ENCODE results near the gene FZD4. TPM values are rescaled to one million over a fixed set of nuclear protein-coding genes. Genes with fewer than 3 reads are reported as not detected.
A peak's percentile ranks its signal among the peaks of the same experiment; 100 is the strongest.

Gene FZD4
- total and polyA plus RNA-seq, 10 of the 15 experiments (the other 5 are each of a cell fraction or from before 2014, with no cell fraction given): under 0.01 to 0.13 (median 0.01) TPM; not detected in 6

DNA sequence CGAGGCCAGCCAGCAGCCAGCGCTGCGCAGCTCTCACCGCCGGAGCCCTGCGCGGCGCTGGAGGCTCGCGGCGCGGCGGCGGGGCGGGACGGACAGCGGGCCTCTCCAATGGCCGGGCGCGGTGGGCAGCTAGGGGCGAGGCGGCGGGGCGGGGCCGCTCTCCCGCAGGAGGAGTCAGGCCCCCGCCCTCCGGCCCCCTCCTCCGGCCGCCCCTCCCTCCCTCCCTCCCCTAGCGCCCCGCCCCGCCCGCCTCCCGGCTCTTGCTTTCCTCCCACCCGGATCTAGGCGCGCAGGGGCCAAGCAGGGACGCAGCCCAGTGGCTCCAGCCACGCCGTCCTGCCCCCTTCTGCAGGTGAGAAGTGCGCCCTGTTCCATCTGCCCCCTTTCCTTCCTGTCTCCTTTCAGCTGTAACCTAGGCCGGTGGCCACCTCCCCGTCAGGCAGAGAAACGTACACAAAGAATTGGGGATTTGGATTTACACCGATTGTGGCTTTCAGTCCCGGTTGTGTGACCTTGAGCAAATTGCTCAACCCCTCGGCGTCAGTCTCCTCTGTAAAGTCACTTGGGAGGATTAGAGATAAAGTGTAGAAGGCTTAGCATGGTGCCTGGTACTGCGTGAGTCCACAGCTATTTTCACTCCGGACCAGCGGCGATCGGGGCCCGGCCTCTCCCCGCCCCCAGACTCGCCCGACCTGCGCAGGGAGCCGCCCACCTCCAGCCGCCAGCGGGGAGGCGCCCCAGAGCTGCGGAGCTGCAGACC, at the start of gene FZD4 (continued):
- no peak for TF ChIP-seq EP300 (IDR thresholded peaks at IDR 0.05; ENCODE audit: borderline replicate concordance in 1 of 2, control insufficient read depth in 1 of 2, low read depth in 2 of 2, low read length in 2 of 2)
- TF ChIP-seq EGR1 (IDR thresholded peaks at IDR 0.05; ENCODE audit: borderline replicate concordance in 1 of 2, low read depth in 2 of 2, low read length in 2 of 2): peak in 1 of 2 experiments; percentile 54; a peak in 1 of 3 replicates
- TF ChIP-seq, protein P1, sequence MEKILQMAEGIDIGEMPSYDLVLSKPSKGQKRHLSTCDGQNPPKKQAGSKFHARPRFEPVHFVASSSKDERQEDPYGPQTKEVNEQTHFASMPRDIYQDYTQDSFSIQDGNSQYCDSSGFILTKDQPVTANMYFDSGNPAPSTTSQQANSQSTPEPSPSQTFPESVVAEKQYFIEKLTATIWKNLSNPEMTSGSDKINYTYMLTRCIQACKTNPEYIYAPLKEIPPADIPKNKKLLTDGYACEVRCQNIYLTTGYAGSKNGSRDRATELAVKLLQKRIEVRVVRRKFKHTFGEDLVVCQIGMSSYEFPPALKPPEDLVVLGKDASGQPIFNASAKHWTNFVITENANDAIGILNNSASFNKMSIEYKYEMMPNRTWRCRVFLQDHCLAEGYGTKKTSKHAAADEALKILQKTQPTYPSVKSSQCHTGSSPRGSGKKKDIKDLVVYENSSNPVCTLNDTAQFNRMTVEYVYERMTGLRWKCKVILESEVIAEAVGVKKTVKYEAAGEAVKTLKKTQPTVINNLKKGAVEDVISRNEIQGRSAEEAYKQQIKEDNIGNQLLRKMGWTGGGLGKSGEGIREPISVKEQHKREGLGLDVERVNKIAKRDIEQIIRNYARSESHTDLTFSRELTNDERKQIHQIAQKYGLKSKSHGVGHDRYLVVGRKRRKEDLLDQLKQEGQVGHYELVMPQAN (conservative IDR thresholded peaks at IDR 0.05): 0 out of 2 replicates have a peak, but pooled peaks have one; percentile 6
- TF ChIP-seq ZNF687 (IDR thresholded peaks at IDR 0.05): no peak
- TF ChIP-seq IKZF2 (IDR thresholded peaks at IDR 0.05): peak in 1 of 2 experiments; percentile 12; a peak in 1 of 4 replicates
- TF ChIP-seq FOXM1 (IDR thresholded peaks at IDR 0.05; ENCODE audit: low read depth, low read length): no peak
- 0 out of 4 replicates have a peak, but pooled peaks of 1 of the 2 experiments have one; percentile 3 for TF ChIP-seq BHLHE40 (IDR thresholded peaks at IDR 0.05; ENCODE audit: borderline replicate concordance in 1 of 2, low read depth in 2 of 2, low read length in 1 of 2)
- TF ChIP-seq NRF1 (conservative IDR thresholded peaks at IDR 0.05; ENCODE audit: low read depth, low read length): peak; percentile 25; the same call in 1 of the 2 replicates
- no peak for TF ChIP-seq MEF2B (IDR thresholded peaks at IDR 0.05; ENCODE audit: partially characterized antibody, poor library complexity, severe bottlenecking)
- no peak for TF ChIP-seq RUNX3 (IDR thresholded peaks at IDR 0.05; ENCODE audit: low read length)
- TF ChIP-seq CTCF (IDR thresholded peaks at IDR 0.05 in 2 of 3, conservative IDR thresholded peaks at IDR 0.05 in 1 of 3; ENCODE audit: control insufficient read depth in 2 of 3, extremely low read depth in 1 of 3, insufficient read depth in 1 of 3, low read depth in 3 of 3, low read length in 3 of 3): peak in 1 of 3 experiments; percentile 16; a peak in 1 of 6 replicates
- no peak for TF ChIP-seq TCF3 (IDR thresholded peaks at IDR 0.05; ENCODE audit: borderline replicate concordance, insufficient read depth, low read depth, low read length)
- TF ChIP-seq CREB1 (IDR thresholded peaks at IDR 0.05; ENCODE audit: low read depth): no peak

Data from GM12878 (cell line).